Body of pancreas (tissue), 4 donors: ENCODE results near the gene TCF7. TPM values are rescaled to one million over a fixed set of nuclear protein-coding genes. Genes with fewer than 3 reads are reported as not detected.

ENCODE experiments used
- ATAC-seq: fragments of 150-250 bp; one replicate; pipeline ENCODE4 v1.9.1; 2016
- DNase-seq, 4 donors: peaks; one replicate each; pipeline ENCODE4 v3.0.0-alpha.2; 2019
- H3K27ac ChIP-seq, 4 donors: fragments of 200-600 bp; sonication (generic); 1 replicate in 3 of 4; 2 replicates in 1 of 4; pipeline versions ENCODE4 v1.5.1 to v1.6.1; 2016 to 2019; ENCODE audit warnings: mild to moderate bottlenecking in 1 of 4, mixed read lengths in 1 of 4, moderate library complexity in 1 of 4
- H3K27me3 ChIP-seq, 2 donors: fragments of 200-600 bp; sonication (generic); one replicate each; pipeline ENCODE4 v1.6.0; 2016; ENCODE audit warnings: mild to moderate bottlenecking in 1 of 2
- H3K36me3 ChIP-seq, 2 donors: fragments of 200-600 bp; sonication (generic); replicated peaks in 1 of 2; 2 replicates each; pipeline ENCODE4 v1.5.1; 2016; ENCODE audit warnings: low read depth in 2 of 2; ENCODE audit not compliant: insufficient read depth in 1 of 2
- H3K4me1 ChIP-seq: fragments of 200-600 bp; sonication (generic); one replicate; pipeline ENCODE4 v1.6.0; 2016
- H3K4me3 ChIP-seq, 2 donors: fragments of 200-600 bp; sonication (generic); 1 replicate in 1 of 2; 2 replicates in 1 of 2; pipeline ENCODE4 v1.5.1; 2016 to 2019
- H3K9me3 ChIP-seq, 3 donors: fragments of 200-600 bp; sonication (generic); 1 replicate in 2 of 3; 2 replicates in 1 of 3; pipeline ENCODE4 v1.5.1; 2016
- CTCF ChIP-seq, 7 experiments: fragments of 450-650 bp in 4 of 7; fragments of 200-600 bp in 3 of 7; sonication (generic) in 3 of 7; IDR thresholded peaks; one replicate each; pipeline ENCODE4 v1.5.1; 2016 to 2019; ENCODE audit warnings: antibody characterized with exemption in 7 of 7
- POLR2A ChIP-seq, 3 donors: fragments of 450-650 bp; IDR thresholded peaks; one replicate each; pipeline ENCODE4 v1.6.1; 2016; ENCODE audit warnings: antibody characterized with exemption in 3 of 3, mild to moderate bottlenecking in 2 of 3
- WGBS, 2 donors: methylation state at CpG; one replicate each; pipeline ENCODE4 v1.1.5; 2017; 5-methylcytosine and 5-hydroxymethylcytosine counted together
- intact Hi-C: fragments of 100-400 bp; cut with DNase I; formaldehyde crosslinking; loops from one replicate; pipeline ENCODE4 v1.15.1; 2023
- total RNA-seq, 2 donors: library from RNA; depleted of rRNA; stranded (reverse); fragments of >200 nt; gene quantifications; one replicate each; pipeline ENCODE4 v1.1.0, GENCODE V29; 2016

Gene TCF7
- total RNA-seq, 2 donors from 2014 or later: 6.3 to 9.1 TPM

GRCh38 chr5:134175921-134176510 is 61.5 kb downstream of the TCF7 start:
- Histone ChIP-seq H3K4me1 (peaks cover 41% of the 10 kb centered on the region), H3K4me3 (peak overlapping the region; percentile 86 to 93), H3K27ac (peak overlapping the region; percentile 98 to 100 (median 100)), H3K27me3 (no peaks in the 10 kb centered on the region), H3K9me3 (no peaks in the 10 kb centered on the region), H3K36me3 (peaks cover 0 to 10% of the 10 kb centered on the region in 2 donors)
- TF ChIP-seq CTCF (IDR thresholded peaks at IDR 0.05): no peak
- no peak for TF ChIP-seq POLR2A (IDR thresholded peaks at IDR 0.05)
- intact Hi-C loops: no loop called here
- DNase-seq (peak in 3 of 4 donors; percentile 34 to 45 (median 40)), ATAC-seq (peak; percentile 16)
- 0 to 1% methylated on average over 20 to 31 of the region's 31 CpGs for WGBS, 2 donors

- Histone ChIP-seq H3K36me3 (peaks cover 0 to 10% of the 10 kb centered on the region in 2 donors), H3K4me1 (peaks cover 36% of the 10 kb centered on the region), H3K4me3 (peak within 1 kb of the TSS; percentile 86 to 93), H3K27ac (peak within 1 kb of the TSS; percentile 98 to 100 (median 100)), H3K27me3 (no peaks in the 10 kb centered on the region), H3K9me3 (no peaks in the 10 kb centered on the region)
- TF ChIP-seq POLR2A (IDR thresholded peaks at IDR 0.05) (peak; percentile 99), CTCF (IDR thresholded peaks at IDR 0.05) (no peak)
- DNase-seq: peak; percentile 83 to 87 (median 84)
- peak; percentile 93 for ATAC-seq
- WGBS, 2 donors: 0 to 1% methylated on average over 17 to 92 of the region's 92 CpGs
- intact Hi-C loops: no loop called here
Observed at GRCh38 chr5:134176511-134177368, 62.3 kb downstream of the TCF7 start, which contains the start of gene SKP1. SKP1 (minus strand) TSS chr5:134176950; CDS start chr5:134174022, 2,928 bp downstream.

GRCh38 chr5:134177369-134178095 is 63.1 kb downstream of the TCF7 start:
- Histone ChIP-seq H3K27ac (peak overlapping the region; percentile 98 to 100 (median 100)), H3K27me3 (no peaks in the 10 kb centered on the region), H3K9me3 (no peaks in the 10 kb centered on the region), H3K4me3 (peak overlapping the region; percentile 86 to 93), H3K36me3 (peaks cover 0 to 6% of the 10 kb centered on the region in 2 donors), H3K4me1 (peaks cover 28% of the 10 kb centered on the region)
- no peak for TF ChIP-seq CTCF (IDR thresholded peaks at IDR 0.05)
- TF ChIP-seq POLR2A (IDR thresholded peaks at IDR 0.05): no peak
- 14 to 28% methylated on average over 19 to 29 of the region's 29 CpGs for WGBS, 2 donors
- DNase-seq (peak; percentile 14 to 42 (median 28)), ATAC-seq (peak; percentile 55)
- intact Hi-C loops: no loop called here

- H3K36me3 ChIP-seq: peaks cover 0 to 4% of the 10 kb centered on the region in 2 donors
- no peak for ATAC-seq
- no peak for TF ChIP-seq CTCF (IDR thresholded peaks at IDR 0.05)
- no peak for TF ChIP-seq POLR2A (IDR thresholded peaks at IDR 0.05)
- intact Hi-C loops: no loop called here
- DNase-seq: no peak
- H3K27me3 ChIP-seq: no peaks in the 10 kb centered on the region
- H3K4me3 ChIP-seq: no peak overlapping the region
- H3K27ac ChIP-seq: peak overlapping the region in 3 of 4 donors; percentile 99 to 100 (median 100)
- WGBS, 2 donors: 43 to 74% methylated on average over 2 to 3 of the region's 3 CpGs
- no peaks in the 10 kb centered on the region for H3K9me3 ChIP-seq
- H3K4me1 ChIP-seq: peaks cover 27% of the 10 kb centered on the region
Observed at GRCh38 chr5:134178096-134178419, 63.6 kb downstream of the TCF7 start.
